Pancreas (tissue), 10 donors: ENCODE results near the gene UBE2N. TPM values are rescaled to one million over a fixed set of nuclear protein-coding genes. Genes with fewer than 3 reads are reported as not detected.
A peak's percentile ranks its signal among the peaks of the same experiment; 100 is the strongest.

Experiments used
- ATAC-seq, 4 donors: fragments of 200-7000 bp; cut with Tn5 transposase; one replicate each; pipeline versions ENCODE4 v1.8.0 to v1.9.1; 2020; ENCODE audit warnings: mild to moderate bottlenecking in 4 of 4, moderate library complexity in 4 of 4
- DNase-seq, 6 donors: peaks; one replicate each; pipeline ENCODE4 v3.0.0-alpha.2; 2020
- FAIRE-seq: peaks from 2 replicates; lab custom pipeline; 2012; peaks lifted over from hg19 to GRCh38; lab: Jason Lieb, UNC
- H3K27ac ChIP-seq, 4 donors: fragments of 200-600 bp; sonication (generic); 1 replicate in 3 of 4; 2 replicates in 1 of 4; pipeline versions ENCODE4 v1.5.0 to v1.8.0; 2020
- H3K27me3 ChIP-seq, 4 donors: fragments of 200-600 bp; one replicate each; pipeline ENCODE4 v1.8.0; 2021
- H3K36me3 ChIP-seq, 3 donors: fragments of 200-600 bp; sonication (generic) in 1 of 3; one replicate each; pipeline versions ENCODE4 v1.5.0 to v1.8.0; 2020 to 2021
- H3K4me1 ChIP-seq, 3 donors: fragments of 200-600 bp; one replicate each; pipeline ENCODE4 v1.8.0; 2021
- H3K4me3 ChIP-seq, 4 donors: fragments of 200-600 bp; sonication (generic) in 2 of 4; one replicate each; pipeline versions ENCODE4 v1.5.0 to v1.8.0; 2020 to 2021
- H3K9me3 ChIP-seq, 4 donors: fragments of 200-600 bp; one replicate each; pipeline ENCODE4 v1.8.0; 2021
- WGBS, 2 donors: extraction: QIAGEN DNeasy Blood & Tissue Kit; methylation state at CpG; one replicate each; pipeline ENCODE4 v1.1.7; 2013; 5-methylcytosine and 5-hydroxymethylcytosine counted together
- intact Hi-C, 3 donors: fragments of 100-400 bp; cut with DNase I; formaldehyde crosslinking; loops; one replicate each; pipeline versions ENCODE4 v1.11.1 to v1.14.2; 2022
- polyA plus RNA-seq, 2 donors: library from polyadenylated mRNA; stranded (reverse); fragments of 200-250 nt; gene quantifications; one replicate each; pipeline ENCODE4 v1.2.3, GENCODE V29; 2013
- total RNA-seq, 6 donors: library from RNA; stranded (reverse); fragmentation: NEBNext Ultra II Directional in 4 of 6; extraction: Animal tissue kit (Norgen Biotek cat#: 25700) in 4 of 6; gene quantifications; one replicate each; pipeline versions ENCODE4 v1.2.1 to v1.2.4, GENCODE V29; 2021 to 2023
- TF ChIP-seq, protein P1 (sequence below), 4 donors: fragments of 200-600 bp; sonication (generic) in 3 of 4; IDR thresholded peaks; one replicate each; pipeline versions ENCODE4 v1.5.0 to v1.8.0; 2021; ENCODE audit warnings: antibody characterized with exemption in 4 of 4
- donor health status: healthy with polysubstance abuse.
- donor health status: DM: no; HTN: no; CAD: no; lungs with moderate emphysema.
- donor health status: DM: no; HTN: no; CAD: no.
- donor health status: control.
- donor health status: control.
- donor health status: Bipolar disorder and iron deficiency.
- donor health status: DM: yes; HTN: yes; CAD: no.
- donor health status: DM: no; HTN: no; CAD: no.
- donor health status: DM: no; HTN: no; CAD: no.
- donor health status: DM: yes; HTN: yes; CAD: no.

The UBE2N gene
- total and polyA plus RNA-seq, 8 donors: 14.7 to 33.2 (median 21.5) TPM

DNA sequence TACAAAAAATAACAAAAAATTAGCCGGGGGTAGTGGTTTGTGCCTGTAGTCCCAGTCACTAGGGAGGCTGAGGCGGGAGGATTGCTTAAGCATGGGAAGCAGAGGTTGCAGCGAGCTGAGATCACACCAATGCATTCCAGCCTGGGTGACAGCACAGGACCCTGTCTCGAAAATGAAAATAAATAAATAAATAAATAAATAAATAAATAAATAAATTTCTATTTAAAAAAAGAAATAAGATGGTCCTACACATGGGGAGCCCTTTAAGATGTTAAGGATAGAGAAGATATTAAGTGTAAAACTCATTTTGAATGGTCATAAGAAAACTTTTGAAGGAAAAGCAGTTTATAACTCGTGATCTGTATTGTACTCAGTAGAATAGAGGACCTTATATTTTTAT lies 17.4 kb upstream of the UBE2N start:
- Histone ChIP-seq H3K4me3 (no peak overlapping the region), H3K4me1 (no peaks in the 10 kb centered on the region), H3K36me3 (no peaks in the 10 kb centered on the region), H3K27ac (no peak overlapping the region), H3K27me3 (no peaks in the 10 kb centered on the region), H3K9me3 (no peaks in the 10 kb centered on the region)
- intact Hi-C loops: no loop called here
- no peak for DNase-seq
- TF ChIP-seq, protein P1, sequence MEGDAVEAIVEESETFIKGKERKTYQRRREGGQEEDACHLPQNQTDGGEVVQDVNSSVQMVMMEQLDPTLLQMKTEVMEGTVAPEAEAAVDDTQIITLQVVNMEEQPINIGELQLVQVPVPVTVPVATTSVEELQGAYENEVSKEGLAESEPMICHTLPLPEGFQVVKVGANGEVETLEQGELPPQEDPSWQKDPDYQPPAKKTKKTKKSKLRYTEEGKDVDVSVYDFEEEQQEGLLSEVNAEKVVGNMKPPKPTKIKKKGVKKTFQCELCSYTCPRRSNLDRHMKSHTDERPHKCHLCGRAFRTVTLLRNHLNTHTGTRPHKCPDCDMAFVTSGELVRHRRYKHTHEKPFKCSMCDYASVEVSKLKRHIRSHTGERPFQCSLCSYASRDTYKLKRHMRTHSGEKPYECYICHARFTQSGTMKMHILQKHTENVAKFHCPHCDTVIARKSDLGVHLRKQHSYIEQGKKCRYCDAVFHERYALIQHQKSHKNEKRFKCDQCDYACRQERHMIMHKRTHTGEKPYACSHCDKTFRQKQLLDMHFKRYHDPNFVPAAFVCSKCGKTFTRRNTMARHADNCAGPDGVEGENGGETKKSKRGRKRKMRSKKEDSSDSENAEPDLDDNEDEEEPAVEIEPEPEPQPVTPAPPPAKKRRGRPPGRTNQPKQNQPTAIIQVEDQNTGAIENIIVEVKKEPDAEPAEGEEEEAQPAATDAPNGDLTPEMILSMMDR (IDR thresholded peaks at IDR 0.05): no peak
- FAIRE-seq: no peak
- 84 to 92% methylated on average over 5 of the region's 5 CpGs for WGBS, 2 donors
- no peak for ATAC-seq

DNA sequence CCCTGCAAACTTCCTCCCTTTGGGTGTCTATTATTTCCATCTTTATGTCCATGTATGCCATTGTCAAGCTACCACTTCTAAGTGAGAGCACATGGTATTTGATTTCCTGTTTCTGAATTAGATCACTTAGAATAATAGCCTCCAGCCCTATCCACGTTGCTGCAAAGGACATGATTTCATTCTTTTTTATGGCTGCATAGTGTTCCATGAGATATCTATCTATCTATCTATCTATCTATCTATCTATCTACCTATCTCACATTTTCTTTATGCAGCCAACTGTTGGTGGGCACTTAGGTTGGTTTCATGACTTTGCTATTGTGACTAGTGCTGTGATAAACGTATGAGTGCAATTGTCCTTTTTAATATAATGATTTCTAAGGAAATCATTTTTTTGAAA lies 14.3 kb upstream of the UBE2N start:
- TF ChIP-seq, protein P1 (IDR thresholded peaks at IDR 0.05): no peak
- DNase-seq (no peak), FAIRE-seq (no peak), ATAC-seq (no peak)
- Histone ChIP-seq H3K27me3 (no peaks in the 10 kb centered on the region), H3K27ac (no peak overlapping the region), H3K9me3 (no peaks in the 10 kb centered on the region), H3K4me1 (no peaks in the 10 kb centered on the region), H3K36me3 (no peaks in the 10 kb centered on the region), H3K4me3 (no peak overlapping the region)
- WGBS, 2 donors: 64 to 79% methylated on average over 2 of the region's 2 CpGs
- intact Hi-C loops: no loop called here

DNA sequence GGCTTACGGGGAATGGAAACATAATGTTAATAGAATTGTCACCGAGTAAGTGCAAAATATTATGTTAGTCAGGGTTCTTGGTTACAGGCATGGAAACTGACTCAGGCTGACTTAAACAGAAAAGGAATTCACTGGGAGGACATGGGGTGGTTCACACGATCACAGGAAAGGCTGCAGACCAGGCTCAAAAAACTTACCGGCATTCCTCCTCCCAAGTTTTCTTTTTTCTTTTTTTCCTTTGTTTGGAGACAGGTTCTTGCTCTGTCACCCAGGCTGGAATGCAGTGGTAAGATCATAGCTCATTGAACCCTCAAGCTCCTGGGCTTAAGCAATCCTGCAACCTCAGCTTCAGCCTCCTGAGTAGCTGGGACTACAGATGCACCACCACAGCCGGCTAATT lies 11.9 kb upstream of the UBE2N start:
- DNase-seq (no peak), FAIRE-seq (no peak), ATAC-seq (no peak)
- Histone ChIP-seq H3K4me3 (no peak overlapping the region), H3K27me3 (no peaks in the 10 kb centered on the region), H3K4me1 (peaks cover 0 to 4% (median 0%) of the 10 kb centered on the region in 3 donors), H3K36me3 (no peaks in the 10 kb centered on the region), H3K9me3 (no peaks in the 10 kb centered on the region), H3K27ac (no peak overlapping the region)
- intact Hi-C loops: no loop called here
- TF ChIP-seq, protein P1 (IDR thresholded peaks at IDR 0.05): no peak
- 86 to 88% methylated on average over 5 of the region's 5 CpGs for WGBS, 2 donors

DNA sequence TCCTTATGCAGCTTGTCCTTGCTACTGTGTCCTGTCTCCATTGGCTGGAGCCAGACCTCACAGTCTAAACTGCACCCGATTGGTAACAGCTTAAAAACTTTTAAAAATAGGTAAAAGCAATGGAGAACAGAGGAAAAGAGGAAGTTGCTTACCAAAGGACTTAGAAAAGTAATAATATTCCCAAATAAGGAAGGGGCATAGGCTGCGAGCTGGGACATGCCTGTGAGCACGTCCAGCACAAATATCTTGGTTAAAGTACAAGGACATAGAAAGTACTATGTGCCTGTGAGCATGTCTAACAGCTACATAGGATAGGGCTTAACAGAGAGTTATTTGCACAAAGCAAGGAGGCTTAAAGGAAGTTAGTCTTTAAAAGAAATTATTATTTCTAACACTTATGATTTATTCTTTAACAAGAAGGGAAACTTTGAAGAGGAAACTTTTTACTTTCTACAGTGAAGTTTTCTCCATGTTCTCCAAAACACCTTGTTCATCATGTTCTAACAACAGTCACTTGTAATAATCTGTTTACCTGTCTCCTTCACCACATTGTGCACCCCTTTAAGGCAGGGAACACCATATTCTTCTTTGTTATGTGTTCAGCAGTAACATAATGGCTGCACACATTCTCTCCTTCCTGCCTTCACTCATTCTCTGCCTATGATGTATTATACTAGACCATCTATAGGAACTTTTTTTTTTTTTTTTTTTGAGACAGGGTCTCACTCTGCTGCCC lies 9.8 kb upstream of the UBE2N start:
- no peak for DNase-seq
- ATAC-seq: no peak
- WGBS, 2 donors: 42 to 44% methylated on average over 3 of the region's 3 CpGs
- no peaks in the 10 kb centered on the region for H3K27me3 ChIP-seq
- intact Hi-C loops: no loop called here
- no peaks in the 10 kb centered on the region for H3K36me3 ChIP-seq
- no peaks in the 10 kb centered on the region for H3K9me3 ChIP-seq
- TF ChIP-seq, protein P1 (IDR thresholded peaks at IDR 0.05): no peak
- no peak for FAIRE-seq
- H3K27ac ChIP-seq: no peak overlapping the region
- no peak overlapping the region for H3K4me3 ChIP-seq
- H3K4me1 ChIP-seq: peaks cover 0 to 4% (median 0%) of the 10 kb centered on the region in 3 donors

DNA sequence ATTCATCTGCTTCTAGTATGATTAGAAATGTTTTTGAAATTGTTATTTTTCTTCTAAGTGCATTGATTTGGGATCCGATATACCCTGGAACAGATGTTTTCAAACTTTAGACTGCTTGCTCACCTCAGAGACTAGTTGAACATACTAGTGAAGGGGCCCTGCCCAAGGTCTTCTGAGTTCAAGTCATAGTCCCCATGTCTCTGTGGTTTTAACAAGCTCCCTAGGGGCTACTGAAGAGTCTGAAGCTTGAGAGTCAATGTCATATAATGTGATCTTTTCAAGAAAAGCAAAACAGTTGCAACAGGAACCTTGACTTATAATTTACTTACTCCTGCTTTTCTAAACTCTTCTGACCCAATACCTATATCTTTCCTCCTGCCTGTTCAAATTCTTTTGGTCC lies 7.5 kb upstream of the UBE2N start:
- H3K4me1 ChIP-seq: peaks cover 0 to 4% (median 0%) of the 10 kb centered on the region in 3 donors
- 29 to 36% methylated on average over 1 of the region's 1 CpG for WGBS, 2 donors
- H3K36me3 ChIP-seq: no peaks in the 10 kb centered on the region
- FAIRE-seq (no peak), DNase-seq (no peak), ATAC-seq (peak in 3 of 4 donors; percentile 5 to 22 (median 15))
- intact Hi-C loops: no loop called here
- no peak overlapping the region for H3K4me3 ChIP-seq
- TF ChIP-seq, protein P1 (IDR thresholded peaks at IDR 0.05): no peak
- no peaks in the 10 kb centered on the region for H3K9me3 ChIP-seq
- H3K27ac ChIP-seq: no peak overlapping the region
- H3K27me3 ChIP-seq: no peaks in the 10 kb centered on the region
